Measurements from ENCODE around the gene ZNF175. TPM values are rescaled to one million over a fixed set of nuclear protein-coding genes. Genes with fewer than 3 reads are reported as not detected.
A peak's percentile ranks its signal among the peaks of the same experiment; 100 is the strongest.

The ZNF175 gene
- total and polyA plus RNA-seq, 9 of the 15 experiments (the other 6 are each of a cell fraction or from before 2014, with no cell fraction given) = 3.7 to 37.9 (median 14.0) TPM

GRCh38 chr19:51546107-51546649, 24.9 kb upstream of the ZNF175 start (continued):
- TF ChIP-seq PCBP1 (IDR thresholded peaks at IDR 0.05; ENCODE audit: low read depth, low read length, poor library complexity, severe bottlenecking) = no peak
- no peak for TF ChIP-seq CAMTA2 (CRISPR knock-in tag; conservative IDR thresholded peaks at IDR 0.05)
- TF ChIP-seq GTF2A2 (tag; IDR thresholded peaks at IDR 0.05) = peak; percentile 79
- TF ChIP-seq ZNF707 (CRISPR knock-in tag; conservative IDR thresholded peaks at IDR 0.05) = no peak
- no peak for TF ChIP-seq BACH1 (tag; IDR thresholded peaks at IDR 0.05)
- no peak for TF ChIP-seq ZBTB1 (CRISPR knock-in tag; IDR thresholded peaks at IDR 0.05; ENCODE audit: borderline replicate concordance, low read depth)
- no peak for TF ChIP-seq ARID3A (IDR thresholded peaks at IDR 0.05; ENCODE audit: borderline replicate concordance, low read depth, low read length)
- TF ChIP-seq ZNF165 (CRISPR knock-in tag; IDR thresholded peaks at IDR 0.05; ENCODE audit: borderline replicate concordance) = peak; percentile 88
- no peak for TF ChIP-seq MXD1 (CRISPR knock-in tag; IDR thresholded peaks at IDR 0.05; ENCODE audit: borderline replicate concordance, poor library complexity, severe bottlenecking)
- no peak; the same call in 1 of the 2 replicates for TF ChIP-seq KLF10 (CRISPR knock-in tag; IDR thresholded peaks at IDR 0.05)
- TF ChIP-seq GATAD2B (IDR thresholded peaks at IDR 0.05; ENCODE audit: borderline replicate concordance) = no peak
- no peak for TF ChIP-seq BRCA1 (IDR thresholded peaks at IDR 0.05)
- no peak for TF ChIP-seq BRCA1 (CRISPR knock-in tag; IDR thresholded peaks at IDR 0.05)
- no peak for TF ChIP-seq USF2 (CRISPR knock-in tag; IDR thresholded peaks at IDR 0.05)
- no peak for TF ChIP-seq E2F1 (CRISPR knock-in tag; IDR thresholded peaks at IDR 0.05)
- no peak for TF ChIP-seq ZNF121 (CRISPR knock-in tag; conservative IDR thresholded peaks at IDR 0.05)
- TF ChIP-seq BRD4 (IDR thresholded peaks at IDR 0.05) = no peak; the same call in 1 of the 2 replicates
- TF ChIP-seq ZNF140 (CRISPR knock-in tag; IDR thresholded peaks at IDR 0.05) = no peak
- no peak for TF ChIP-seq ZBTB33 (CRISPR knock-in tag; IDR thresholded peaks at IDR 0.05)
- TF ChIP-seq MTA3 (IDR thresholded peaks at IDR 0.05; ENCODE audit: borderline replicate concordance) = no peak
- no peak for TF ChIP-seq ATF3 (IDR thresholded peaks at IDR 0.05)
- no peak for TF ChIP-seq ATF3 (CRISPR knock-in tag; conservative IDR thresholded peaks at IDR 0.05)
- no peak for TF ChIP-seq SMARCC2 (IDR thresholded peaks at IDR 0.05; ENCODE audit: low read depth)

Measured in K562 (cell line).